Nephron progenitor cell (in vitro differentiated cells): Measurements from ENCODE around the gene PPP4R1.
A peak's percentile ranks its signal among the peaks of the same experiment; 100 is the strongest.

ENCODE experiments used
- DNase-seq: peaks from one replicate; pipeline ENCODE4 v3.0.0; 2021
- H3K27ac Mint-ChIP-seq: 2 replicates; pipeline ENCODE4 v1.8.0; 2021; ENCODE audit warnings: mild to moderate bottlenecking, moderate library complexity, mixed read lengths
- H3K27me3 Mint-ChIP-seq: 2 replicates; pipeline ENCODE4 v1.8.0; 2021; ENCODE audit warnings: mild to moderate bottlenecking, low read depth, mixed read lengths; ENCODE audit not compliant: poor library complexity
- H3K36me3 Mint-ChIP-seq: 2 replicates; pipeline ENCODE4 v1.8.0; 2021; ENCODE audit warnings: low read depth, mixed read lengths
- H3K4me1 Mint-ChIP-seq: 2 replicates; pipeline ENCODE4 v1.8.0; 2021; ENCODE audit warnings: mixed read lengths
- H3K4me3 Mint-ChIP-seq: 2 replicates; pipeline ENCODE4 v1.8.0; 2021; ENCODE audit warnings: mild to moderate bottlenecking, moderate library complexity, mixed read lengths
- H3K9me3 Mint-ChIP-seq: 2 replicates; pipeline ENCODE4 v1.8.0; 2021; ENCODE audit warnings: mild to moderate bottlenecking, moderate library complexity, mixed read lengths
- TF ChIP-seq, protein P1 (sequence below): fragments of 200-600 bp; sonication (generic); IDR thresholded peaks from 2 replicates; pipeline ENCODE4 v1.5.0; 2021; ENCODE audit warnings: antibody characterized with exemption

Gene PPP4R1

GRCh38 chr18:9542924-9543323 lies 71.4 kb downstream of the PPP4R1 start:
- H3K27me3 Mint-ChIP-seq, result no peaks in the 10 kb centered on the region
- H3K9me3 Mint-ChIP-seq, result no peaks in the 10 kb centered on the region
- peaks cover 8% of the 10 kb centered on the region for H3K4me1 Mint-ChIP-seq
- TF ChIP-seq, protein P1, sequence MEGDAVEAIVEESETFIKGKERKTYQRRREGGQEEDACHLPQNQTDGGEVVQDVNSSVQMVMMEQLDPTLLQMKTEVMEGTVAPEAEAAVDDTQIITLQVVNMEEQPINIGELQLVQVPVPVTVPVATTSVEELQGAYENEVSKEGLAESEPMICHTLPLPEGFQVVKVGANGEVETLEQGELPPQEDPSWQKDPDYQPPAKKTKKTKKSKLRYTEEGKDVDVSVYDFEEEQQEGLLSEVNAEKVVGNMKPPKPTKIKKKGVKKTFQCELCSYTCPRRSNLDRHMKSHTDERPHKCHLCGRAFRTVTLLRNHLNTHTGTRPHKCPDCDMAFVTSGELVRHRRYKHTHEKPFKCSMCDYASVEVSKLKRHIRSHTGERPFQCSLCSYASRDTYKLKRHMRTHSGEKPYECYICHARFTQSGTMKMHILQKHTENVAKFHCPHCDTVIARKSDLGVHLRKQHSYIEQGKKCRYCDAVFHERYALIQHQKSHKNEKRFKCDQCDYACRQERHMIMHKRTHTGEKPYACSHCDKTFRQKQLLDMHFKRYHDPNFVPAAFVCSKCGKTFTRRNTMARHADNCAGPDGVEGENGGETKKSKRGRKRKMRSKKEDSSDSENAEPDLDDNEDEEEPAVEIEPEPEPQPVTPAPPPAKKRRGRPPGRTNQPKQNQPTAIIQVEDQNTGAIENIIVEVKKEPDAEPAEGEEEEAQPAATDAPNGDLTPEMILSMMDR, result no peak
- peaks cover 44% of the 10 kb centered on the region for H3K36me3 Mint-ChIP-seq
- no peak for DNase-seq
- H3K4me3 Mint-ChIP-seq, result no peak overlapping the region
- H3K27ac Mint-ChIP-seq, result peak overlapping the region; percentile 92

GRCh38 chr18:9539938-9540337 lies 74.4 kb downstream of the PPP4R1 start:
- DNase-seq, result no peak
- TF ChIP-seq, protein P1, result no peak

GRCh38 chr18:9539283-9539682 lies 75.1 kb downstream of the PPP4R1 start:
- H3K36me3 Mint-ChIP-seq, result peaks cover 26% of the 10 kb centered on the region
- no peak overlapping the region for H3K4me3 Mint-ChIP-seq
- H3K27ac Mint-ChIP-seq, result no peak overlapping the region
- TF ChIP-seq, protein P1, result no peak
- peaks cover 8% of the 10 kb centered on the region for H3K4me1 Mint-ChIP-seq
- H3K9me3 Mint-ChIP-seq, result no peaks in the 10 kb centered on the region
- no peaks in the 10 kb centered on the region for H3K27me3 Mint-ChIP-seq
- no peak for DNase-seq

More at GRCh38 chr18:9539938-9540337, 74.4 kb downstream of the PPP4R1 start:
- Mint-ChIP-seq H3K4me1 (peaks cover 8% of the 10 kb centered on the region), H3K4me3 (no peak overlapping the region), H3K9me3 (no peaks in the 10 kb centered on the region), H3K27me3 (no peaks in the 10 kb centered on the region), H3K36me3 (peaks cover 33% of the 10 kb centered on the region), H3K27ac (peak overlapping the region; percentile 84)

DNA sequence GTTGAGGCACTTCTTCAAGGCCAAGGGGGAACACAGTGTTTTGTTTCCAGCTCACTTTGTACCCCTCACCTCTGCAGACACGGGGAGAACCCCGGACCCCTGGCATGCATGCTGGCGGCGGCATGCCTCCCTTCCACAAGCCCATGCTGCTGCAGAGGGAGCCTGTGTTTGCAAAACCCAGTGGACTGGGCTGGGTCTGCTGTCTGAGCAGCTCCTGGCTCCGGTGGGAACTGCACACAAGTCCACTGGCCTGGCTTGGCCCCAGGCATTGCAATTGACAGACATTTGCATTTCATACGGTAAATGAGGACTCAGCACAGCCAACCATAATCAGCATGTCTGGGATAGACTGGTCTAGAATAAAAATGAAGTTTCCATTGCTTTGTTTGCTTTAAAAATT lies 76.7 kb downstream of the PPP4R1 start:
- peaks cover 8% of the 10 kb centered on the region for H3K4me1 Mint-ChIP-seq
- no peak for DNase-seq
- H3K36me3 Mint-ChIP-seq, result peaks cover 29% of the 10 kb centered on the region
- no peak overlapping the region for H3K4me3 Mint-ChIP-seq
- no peaks in the 10 kb centered on the region for H3K27me3 Mint-ChIP-seq
- TF ChIP-seq, protein P1, result no peak
- H3K27ac Mint-ChIP-seq, result no peak overlapping the region
- H3K9me3 Mint-ChIP-seq, result no peaks in the 10 kb centered on the region

GRCh38 chr18:9536354-9537152 lies 77.8 kb downstream of the PPP4R1 start:
- Mint-ChIP-seq H3K4me3 (no peak overlapping the region), H3K27ac (peak overlapping the region; percentile 77), H3K9me3 (no peaks in the 10 kb centered on the region), H3K27me3 (no peaks in the 10 kb centered on the region), H3K36me3 (peaks cover 27% of the 10 kb centered on the region), H3K4me1 (peaks cover 8% of the 10 kb centered on the region)
- TF ChIP-seq, protein P1, result no peak
- no peak for DNase-seq

DNA sequence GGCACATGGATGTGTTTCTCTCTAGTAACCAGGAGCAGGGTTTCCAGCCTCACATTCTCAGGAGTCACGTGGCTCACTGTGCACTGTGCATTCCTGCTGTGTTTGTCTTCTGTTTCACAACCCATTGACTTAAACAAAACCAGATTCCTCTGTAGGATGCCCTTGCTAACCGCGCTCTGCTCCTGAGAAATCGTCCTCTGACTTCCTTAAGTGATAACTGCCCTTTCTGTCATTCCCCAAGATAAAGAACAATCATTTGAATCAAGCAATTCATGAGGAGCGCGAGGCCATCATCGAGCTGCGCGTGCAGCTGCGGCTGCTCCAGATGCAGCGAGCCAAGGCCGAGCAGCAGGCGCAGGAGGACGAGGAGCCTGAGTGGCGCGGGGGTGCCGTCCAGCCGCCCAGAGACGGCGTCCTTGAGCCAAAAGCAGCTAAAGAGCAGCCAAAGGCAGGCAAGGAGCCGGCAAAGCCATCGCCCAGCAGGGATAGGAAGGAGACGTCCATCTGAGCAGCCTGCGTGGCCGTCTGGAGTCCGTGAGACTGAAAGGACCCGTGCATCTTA lies 78.8 kb downstream of the PPP4R1 start:
- Mint-ChIP-seq H3K4me3 (no peak overlapping the region), H3K4me1 (peaks cover 8% of the 10 kb centered on the region), H3K9me3 (no peaks in the 10 kb centered on the region), H3K27me3 (no peaks in the 10 kb centered on the region), H3K36me3 (peaks cover 35% of the 10 kb centered on the region), H3K27ac (peak overlapping the region; percentile 21)
- TF ChIP-seq, protein P1, result no peak
- no peak for DNase-seq
